ENCODE data around the gene CFHR5. TPM values are rescaled to one million over a fixed set of nuclear protein-coding genes. Genes with fewer than 3 reads are reported as not detected.
"Not testable (repeated sequence)": the region's sequence is repeated elsewhere in the genome, so short reads cannot be mapped to it uniquely, and the experiment has no call there.

Gene CFHR5
- total RNA-seq, 2 donors from 2014 or later, result not detected

DNA sequence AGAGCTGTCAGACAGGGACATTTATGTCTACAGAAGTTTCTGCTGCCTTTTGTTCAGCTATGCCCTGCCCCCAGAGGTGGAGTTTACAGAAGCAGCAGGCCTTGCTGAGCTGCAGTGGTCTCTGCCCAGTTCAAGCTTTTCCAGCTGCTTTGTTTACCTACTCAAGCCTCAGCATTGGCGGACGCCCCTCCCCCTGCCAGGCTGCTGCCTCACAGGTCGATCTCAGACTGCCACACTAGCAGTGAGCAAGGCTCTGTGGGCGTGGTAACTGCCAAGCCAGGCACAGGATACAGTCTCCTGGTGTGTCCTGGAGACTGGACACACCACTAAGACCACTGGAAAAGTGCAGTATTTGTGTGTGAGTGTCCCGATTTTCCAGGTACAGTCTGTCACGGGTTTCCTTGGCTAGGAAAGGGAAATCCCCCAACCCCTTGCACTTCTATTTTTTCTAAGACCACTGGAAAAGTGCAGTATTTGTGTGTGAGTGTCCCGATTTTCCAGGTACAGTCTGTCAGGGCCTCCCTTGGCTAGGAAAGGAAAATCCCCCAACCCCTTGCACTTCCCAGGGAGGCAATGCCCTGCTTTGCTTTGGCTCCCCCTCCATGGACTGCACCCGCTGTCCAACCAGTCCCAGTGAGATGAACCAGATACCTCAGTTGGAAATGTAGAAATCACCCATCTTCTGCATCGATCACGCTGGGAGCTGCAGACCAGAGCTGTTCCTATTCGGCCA, 14.7 kb downstream of the CFHR5 start:
- H3K27me3 Mint-ChIP-seq; DNase-seq; H3K27ac Mint-ChIP-seq; H3K36me3 Mint-ChIP-seq (ENCODE audit: low read depth); H3K4me3 Mint-ChIP-seq; H3K4me1 Mint-ChIP-seq; H3K9me3 ChIP-seq (ENCODE audit: control insufficient read depth, low read length, poor library complexity, severe bottlenecking); ATAC-seq: not testable (repeated sequence)

DNA sequence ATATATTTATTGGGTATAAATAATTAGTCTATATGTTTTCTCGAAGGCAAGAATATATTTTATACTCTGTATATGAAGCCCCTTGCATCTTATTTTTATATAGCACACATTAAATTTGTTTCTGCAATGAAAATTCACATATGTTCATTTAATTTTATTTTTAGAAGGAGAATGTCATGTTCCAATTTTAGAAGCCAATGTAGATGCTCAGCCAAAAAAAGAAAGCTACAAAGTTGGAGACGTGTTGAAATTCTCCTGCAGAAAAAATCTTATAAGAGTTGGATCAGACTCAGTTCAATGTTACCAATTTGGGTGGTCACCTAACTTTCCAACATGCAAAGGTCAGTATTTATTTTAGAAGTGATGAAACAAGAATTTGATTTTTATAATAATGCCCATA, 16.6 kb downstream of the CFHR5 start:
- no peak overlapping the region for H3K4me3 Mint-ChIP-seq
- DNase-seq (no peak), ATAC-seq (no peak)
- no peak overlapping the region for H3K27ac Mint-ChIP-seq
- H3K27me3 Mint-ChIP-seq, result peaks cover 4% of the 10 kb centered on the region
- H3K4me1 Mint-ChIP-seq, result no peaks in the 10 kb centered on the region
- no peaks in the 10 kb centered on the region for H3K36me3 Mint-ChIP-seq (ENCODE audit: low read depth)
- H3K9me3 ChIP-seq (ENCODE audit: control insufficient read depth, low read length, poor library complexity, severe bottlenecking), result no peaks in the 10 kb centered on the region

DNA sequence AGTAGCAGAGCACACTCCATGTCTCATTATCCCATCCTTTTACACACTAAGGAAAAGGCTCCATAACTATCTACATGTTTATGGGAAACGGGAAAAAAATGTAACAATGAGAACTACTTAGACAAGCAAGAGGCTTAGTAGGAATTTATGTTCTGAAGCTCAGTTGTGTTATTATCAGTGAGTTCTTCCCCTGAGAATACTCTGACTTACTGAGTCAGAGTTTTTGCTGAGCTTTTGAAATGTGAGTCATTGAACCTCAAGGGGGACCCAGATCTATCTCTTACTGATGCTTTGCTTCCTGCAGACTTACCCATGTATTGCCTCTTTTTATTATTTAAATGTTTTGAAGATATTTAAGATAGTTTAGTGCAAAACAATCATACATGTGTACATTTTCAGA, 20.1 kb downstream of the CFHR5 start:
- Mint-ChIP-seq H3K27ac (no peak overlapping the region), H3K4me3 (no peak overlapping the region), H3K4me1 (no peaks in the 10 kb centered on the region), H3K27me3 (peaks cover 4% of the 10 kb centered on the region), H3K36me3 (ENCODE audit: low read depth) (no peaks in the 10 kb centered on the region)
- no peak for ATAC-seq
- DNase-seq, result no peak
- no peaks in the 10 kb centered on the region for H3K9me3 ChIP-seq (ENCODE audit: control insufficient read depth, low read length, poor library complexity, severe bottlenecking)

DNA sequence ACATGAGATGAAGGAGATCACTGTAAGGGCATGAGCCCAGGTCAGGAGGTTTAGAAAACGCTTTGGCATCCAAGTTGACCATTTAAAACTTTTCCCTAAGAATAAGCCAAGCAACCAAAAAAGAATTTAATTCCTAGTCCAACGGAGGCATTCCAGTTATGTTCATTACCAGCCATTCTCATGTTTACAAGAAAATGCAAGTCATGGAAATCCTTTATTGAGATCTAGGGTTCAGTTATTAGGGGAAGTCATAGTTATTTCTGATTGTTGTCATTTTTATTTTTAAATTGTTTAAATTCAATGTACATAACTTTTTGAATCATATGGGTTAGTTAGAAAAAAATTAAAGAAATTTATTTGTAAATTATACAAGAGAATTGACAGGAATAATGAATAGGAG, 24.5 kb downstream of the CFHR5 start:
- no peaks in the 10 kb centered on the region for H3K4me1 Mint-ChIP-seq
- no peak for ATAC-seq
- H3K4me3 Mint-ChIP-seq, result no peak overlapping the region
- DNase-seq, result no peak
- H3K9me3 ChIP-seq (ENCODE audit: control insufficient read depth, low read length, poor library complexity, severe bottlenecking), result no peaks in the 10 kb centered on the region
- H3K36me3 Mint-ChIP-seq (ENCODE audit: low read depth), result no peaks in the 10 kb centered on the region
- peaks cover 10% of the 10 kb centered on the region for H3K27me3 Mint-ChIP-seq
- no peak overlapping the region for H3K27ac Mint-ChIP-seq

DNA sequence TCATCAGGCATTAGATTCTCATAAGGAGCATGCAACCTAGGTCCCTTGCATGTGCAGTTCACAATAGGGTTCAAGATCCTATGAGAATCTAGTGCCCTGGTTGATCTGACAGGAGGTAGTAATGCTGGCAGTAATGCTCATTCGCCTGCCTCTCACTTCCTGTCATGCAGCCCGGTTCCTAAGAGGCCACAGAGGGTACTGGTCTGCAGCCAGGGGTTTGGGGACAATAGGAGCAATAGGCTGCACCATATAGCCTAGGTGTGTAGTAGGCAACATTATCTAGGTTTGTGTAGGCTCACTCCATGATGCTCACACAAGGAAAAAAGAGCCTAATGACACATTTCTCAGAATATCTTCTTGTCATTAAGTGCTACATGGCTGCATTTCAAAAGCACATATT, 25.8 kb downstream of the CFHR5 start:
- H3K27me3 Mint-ChIP-seq, result peaks cover 6% of the 10 kb centered on the region

DNA sequence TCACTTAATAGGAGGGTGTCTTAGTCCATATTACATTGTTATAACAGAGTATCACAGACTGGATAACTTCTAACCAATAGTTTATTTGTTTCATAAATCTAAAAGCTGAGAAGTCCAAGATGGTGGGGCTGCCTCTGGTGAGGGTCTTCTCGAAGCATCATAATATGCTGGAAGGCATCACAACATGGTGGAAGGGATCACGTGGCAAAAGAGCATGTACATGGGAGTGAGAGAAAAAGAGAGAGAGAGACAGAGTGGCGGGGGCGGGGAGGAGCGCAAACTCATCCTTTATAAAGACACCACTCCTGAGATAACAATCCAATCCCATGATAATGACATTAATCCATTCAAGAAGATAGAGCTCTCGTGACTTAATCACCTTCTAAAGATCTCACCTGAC, 31.5 kb downstream of the CFHR5 start:
- no peaks in the 10 kb centered on the region for H3K4me1 Mint-ChIP-seq
- no peak overlapping the region for H3K4me3 Mint-ChIP-seq
- no peak overlapping the region for H3K27ac Mint-ChIP-seq
- no peaks in the 10 kb centered on the region for H3K9me3 ChIP-seq (ENCODE audit: control insufficient read depth, low read length, poor library complexity, severe bottlenecking)
- ATAC-seq (no peak), DNase-seq (no peak)
- H3K27me3 Mint-ChIP-seq, result peaks cover 6% of the 10 kb centered on the region
- H3K36me3 Mint-ChIP-seq (ENCODE audit: low read depth), result no peaks in the 10 kb centered on the region

More for the DNA sequence above, 25.8 kb downstream of the CFHR5 start:
- Mint-ChIP-seq H3K27ac (no peak overlapping the region), H3K4me3 (no peak overlapping the region), H3K36me3 (ENCODE audit: low read depth) (no peaks in the 10 kb centered on the region), H3K4me1 (no peaks in the 10 kb centered on the region)
- ATAC-seq (no peak), DNase-seq (no peak)
- no peaks in the 10 kb centered on the region for H3K9me3 ChIP-seq (ENCODE audit: control insufficient read depth, low read length, poor library complexity, severe bottlenecking)

DNA sequence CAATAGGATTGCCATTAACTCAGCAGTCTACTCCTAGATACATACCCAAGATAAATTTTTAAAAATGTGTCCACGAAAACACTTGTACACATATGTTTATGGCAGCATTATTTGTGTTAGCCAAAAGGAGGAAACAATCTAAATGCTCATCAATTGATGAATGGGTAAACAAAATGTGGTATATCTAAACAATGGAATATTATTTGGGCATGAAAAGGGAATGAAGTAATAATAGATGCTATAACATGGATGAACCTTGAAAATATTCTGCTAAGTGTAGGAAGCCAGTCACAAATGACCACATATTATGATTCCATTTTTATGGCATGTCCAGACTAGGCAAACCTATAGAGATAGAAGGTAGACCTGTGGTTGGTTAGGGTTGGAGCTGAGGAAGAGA, 34.3 kb downstream of the CFHR5 start:
- no peak overlapping the region for H3K27ac Mint-ChIP-seq
- no peaks in the 10 kb centered on the region for H3K4me1 Mint-ChIP-seq
- no peak overlapping the region for H3K4me3 Mint-ChIP-seq
- no peaks in the 10 kb centered on the region for H3K9me3 ChIP-seq (ENCODE audit: control insufficient read depth, low read length, poor library complexity, severe bottlenecking)
- ATAC-seq, result no peak
- H3K36me3 Mint-ChIP-seq (ENCODE audit: low read depth), result no peaks in the 10 kb centered on the region
- no peaks in the 10 kb centered on the region for H3K27me3 Mint-ChIP-seq
- no peak for DNase-seq

DNA sequence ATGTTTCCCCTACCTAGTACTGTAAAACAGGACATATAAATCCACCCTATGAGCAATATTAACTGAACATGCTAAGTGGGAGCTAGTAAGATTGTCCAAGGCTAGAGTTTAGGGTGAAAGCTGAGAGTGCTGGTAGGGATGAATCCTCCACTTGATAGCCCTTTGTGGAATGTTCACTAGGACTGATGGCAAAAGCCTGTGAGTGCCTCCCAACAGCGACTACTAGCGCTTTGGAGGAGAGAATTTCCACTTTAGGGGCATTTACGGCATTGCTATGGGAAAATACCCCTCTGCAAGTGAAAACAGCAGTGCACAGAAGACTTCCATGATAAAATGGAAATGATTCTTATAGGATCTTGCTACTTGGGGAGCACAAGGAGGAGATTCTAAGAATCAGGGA, 35.9 kb downstream of the CFHR5 start:
- Mint-ChIP-seq H3K27ac (no peak overlapping the region), H3K4me3 (no peak overlapping the region), H3K36me3 (ENCODE audit: low read depth) (no peaks in the 10 kb centered on the region), H3K27me3 (no peaks in the 10 kb centered on the region), H3K4me1 (no peaks in the 10 kb centered on the region)
- ATAC-seq (no peak), DNase-seq (no peak)
- no peaks in the 10 kb centered on the region for H3K9me3 ChIP-seq (ENCODE audit: control insufficient read depth, low read length, poor library complexity, severe bottlenecking)

GRCh38 chr1:197016751-197017150, 39.4 kb downstream of the CFHR5 start:
- Mint-ChIP-seq H3K36me3 (ENCODE audit: low read depth) (no peaks in the 10 kb centered on the region), H3K4me3 (no peak overlapping the region), H3K4me1 (no peaks in the 10 kb centered on the region), H3K27me3 (no peaks in the 10 kb centered on the region), H3K27ac (no peak overlapping the region)
- H3K9me3 ChIP-seq (ENCODE audit: control insufficient read depth, low read length, poor library complexity, severe bottlenecking), result no peaks in the 10 kb centered on the region
- no peak for ATAC-seq
- no peak for DNase-seq

GRCh38 chr1:197017558-197018146, 40.3 kb downstream of the CFHR5 start:
- Mint-ChIP-seq H3K4me3 (no peak overlapping the region), H3K36me3 (ENCODE audit: low read depth) (no peaks in the 10 kb centered on the region), H3K27me3 (no peaks in the 10 kb centered on the region), H3K4me1 (no peaks in the 10 kb centered on the region), H3K27ac (no peak overlapping the region)
- ATAC-seq (no peak), DNase-seq (no peak)
- H3K9me3 ChIP-seq (ENCODE audit: control insufficient read depth, low read length, poor library complexity, severe bottlenecking), result no peaks in the 10 kb centered on the region

DNA sequence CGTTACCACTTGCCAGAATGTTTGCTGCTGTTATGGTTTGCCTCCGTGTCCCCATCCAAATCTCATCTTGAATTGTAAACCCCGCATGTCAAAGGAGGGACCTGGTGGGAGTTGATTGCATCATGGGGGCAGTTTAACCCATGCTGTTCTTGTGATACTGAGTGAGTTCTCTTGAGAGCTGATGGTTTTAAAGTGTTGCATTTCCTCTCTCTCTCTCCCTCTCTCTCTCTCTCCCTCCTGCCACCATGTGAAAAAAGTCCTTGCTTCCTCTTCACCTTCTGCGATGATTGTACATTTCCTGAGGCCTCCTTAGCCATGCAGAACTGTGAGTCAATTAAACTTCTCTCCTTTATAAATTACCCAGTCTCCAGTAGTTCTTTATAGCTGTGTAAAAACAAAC, 44.4 kb downstream of the CFHR5 start:
- no peak overlapping the region for H3K27ac Mint-ChIP-seq
- ATAC-seq (no peak), DNase-seq (no peak)
- no peak overlapping the region for H3K4me3 Mint-ChIP-seq
- H3K36me3 Mint-ChIP-seq (ENCODE audit: low read depth), result no peaks in the 10 kb centered on the region
- no peaks in the 10 kb centered on the region for H3K9me3 ChIP-seq (ENCODE audit: control insufficient read depth, low read length, poor library complexity, severe bottlenecking)
- H3K27me3 Mint-ChIP-seq, result no peaks in the 10 kb centered on the region
- no peaks in the 10 kb centered on the region for H3K4me1 Mint-ChIP-seq

- H3K9me3 ChIP-seq (ENCODE audit: control insufficient read depth, low read length, poor library complexity, severe bottlenecking), result no peaks in the 10 kb centered on the region
- H3K27me3 Mint-ChIP-seq, result no peaks in the 10 kb centered on the region
- ATAC-seq (no peak), DNase-seq (no peak)
- no peak overlapping the region for H3K4me3 Mint-ChIP-seq
- H3K36me3 Mint-ChIP-seq (ENCODE audit: low read depth), result no peaks in the 10 kb centered on the region
- no peak overlapping the region for H3K27ac Mint-ChIP-seq
- no peaks in the 10 kb centered on the region for H3K4me1 Mint-ChIP-seq
Observed at GRCh38 chr1:197024460-197024859, 47.1 kb downstream of the CFHR5 start.

DNA sequence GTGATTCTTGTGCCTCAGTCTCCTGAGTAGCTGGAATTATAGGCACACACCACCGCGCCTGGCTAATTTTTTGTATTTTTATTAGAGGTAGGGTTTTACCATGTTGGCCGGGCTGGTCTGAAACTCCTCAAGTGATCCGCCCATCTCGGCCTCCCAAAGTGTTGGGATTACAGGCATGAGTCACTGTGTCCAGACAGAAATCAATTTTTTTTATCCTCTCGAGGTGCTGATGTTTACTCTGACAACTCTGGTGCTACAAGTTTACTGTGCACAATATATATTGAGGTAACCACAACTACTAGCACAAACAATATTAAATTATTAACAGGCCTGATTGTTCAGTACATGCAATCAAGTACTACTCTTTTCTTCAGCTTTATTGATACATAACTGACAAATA, 50.0 kb downstream of the CFHR5 start:
- Mint-ChIP-seq H3K36me3 (ENCODE audit: low read depth) (no peaks in the 10 kb centered on the region), H3K4me3 (no peak overlapping the region), H3K27ac (no peak overlapping the region), H3K27me3 (no peaks in the 10 kb centered on the region), H3K4me1 (no peaks in the 10 kb centered on the region)
- DNase-seq (no peak), ATAC-seq (no peak)
- H3K9me3 ChIP-seq (ENCODE audit: control insufficient read depth, low read length, poor library complexity, severe bottlenecking), result no peaks in the 10 kb centered on the region

GRCh38 chr1:197029749-197030148, 52.4 kb downstream of the CFHR5 start:
- DNase-seq (no peak), ATAC-seq (no peak)
- H3K36me3 Mint-ChIP-seq (ENCODE audit: low read depth), result peaks cover 2% of the 10 kb centered on the region
- peaks cover 4% of the 10 kb centered on the region for H3K27me3 Mint-ChIP-seq
- no peaks in the 10 kb centered on the region for H3K4me1 Mint-ChIP-seq
- no peaks in the 10 kb centered on the region for H3K9me3 ChIP-seq (ENCODE audit: control insufficient read depth, low read length, poor library complexity, severe bottlenecking)
- no peak overlapping the region for H3K27ac Mint-ChIP-seq
- H3K4me3 Mint-ChIP-seq, result no peak overlapping the region

Measured in T-helper 17 cell (primary cell).